Naive B cell (primary cell): ENCODE data around the gene MOGAT2. TPM values are rescaled to one million over a fixed set of nuclear protein-coding genes. Genes with fewer than 3 reads are reported as not detected.
A peak's percentile ranks its signal among the peaks of the same experiment; 100 is the strongest.
"Not testable (repeated sequence)": the region's sequence is repeated elsewhere in the genome, so short reads cannot be mapped to it uniquely, and the experiment has no call there.

Experiments used
- ATAC-seq, 2 donors: fragments of 150-1000 bp; cut with Tn5 transposase; 2 replicates each; pipeline ENCODE4 v1.10.0; 2021; ENCODE audit warnings: low read depth in 2 of 2, mild to moderate bottlenecking in 2 of 2, moderate library complexity in 2 of 2
- DNase-seq: peaks from one replicate; pipeline ENCODE4 v3.0.0; 2022
- H3K27ac Mint-ChIP-seq, 6 donors: one replicate each; pipeline ENCODE4 v1.8.0; 2020 to 2022; ENCODE audit warnings: mild to moderate bottlenecking in 6 of 6, mixed read lengths in 6 of 6, moderate library complexity in 5 of 6, inconsistent platforms in 2 of 6
- H3K27me3 Mint-ChIP-seq, 3 donors: one replicate each; pipeline ENCODE4 v1.8.0; 2021 to 2022; ENCODE audit warnings: mixed read lengths in 3 of 3, mild to moderate bottlenecking in 1 of 3
- H3K36me3 Mint-ChIP-seq, 2 donors: one replicate each; pipeline ENCODE4 v1.8.0; 2020 to 2022; ENCODE audit warnings: mixed read lengths in 2 of 2, inconsistent platforms in 1 of 2, mild to moderate bottlenecking in 1 of 2
- H3K4me1 Mint-ChIP-seq, 3 donors: one replicate each; pipeline ENCODE4 v1.8.0; 2020 to 2022; ENCODE audit warnings: mixed read lengths in 3 of 3, inconsistent platforms in 1 of 3, mild to moderate bottlenecking in 1 of 3, moderate library complexity in 1 of 3
- H3K4me3 Mint-ChIP-seq, 8 donors: one replicate each; pipeline ENCODE4 v1.8.0; 2020 to 2022; ENCODE audit warnings: mild to moderate bottlenecking in 8 of 8, mixed read lengths in 8 of 8, moderate library complexity in 8 of 8, inconsistent platforms in 2 of 8
- H3K9me3 Mint-ChIP-seq, 7 donors: one replicate each; pipeline ENCODE4 v1.8.0; 2020 to 2022; ENCODE audit warnings: mixed read lengths in 7 of 7, mild to moderate bottlenecking in 5 of 7, inconsistent platforms in 2 of 7, moderate library complexity in 1 of 7
- polyA plus RNA-seq, 6 donors: library from polyadenylated mRNA; unstranded; fragments of 300-500 nt; fragmentation: Illumina TruSeq; gene quantifications; one replicate each; pipeline ENCODE4 v1.2.3, GENCODE V29; 2021; ENCODE audit warnings: low read depth in 6 of 6

The MOGAT2 gene
- polyA plus RNA-seq, 6 donors from 2014 or later: not detected

GRCh38 chr11:75725547-75726320 is 8.1 kb downstream of the MOGAT2 start:
- ATAC-seq (no peak), DNase-seq (no peak)
- no peaks in the 10 kb centered on the region for H3K36me3 Mint-ChIP-seq
- peaks cover 0 to 5% (median 0%) of the 10 kb centered on the region in 3 donors for H3K27me3 Mint-ChIP-seq
- no peaks in the 10 kb centered on the region for H3K4me1 Mint-ChIP-seq
- peak overlapping the region in 1 of 6 donors; percentile 37 for H3K27ac Mint-ChIP-seq
- peak overlapping the region in 2 of 8 donors; percentile 4 to 36 for H3K4me3 Mint-ChIP-seq
- H3K9me3 Mint-ChIP-seq: no peaks in the 10 kb centered on the region

- DNase-seq (no peak), ATAC-seq (no peak)
- Mint-ChIP-seq H3K4me3 (no peak overlapping the region), H3K9me3 (no peaks in the 10 kb centered on the region), H3K4me1 (peaks cover 0 to 4% (median 0%) of the 10 kb centered on the region in 3 donors), H3K36me3 (peaks cover 0 to 7% of the 10 kb centered on the region in 2 donors), H3K27me3 (peaks cover 10 to 22% (median 18%) of the 10 kb centered on the region in 3 donors), H3K27ac (no peak overlapping the region)
Observed at GRCh38 chr11:75728992-75729391, 11.4 kb downstream of the MOGAT2 start.

GRCh38 chr11:75731095-75731494 is 13.5 kb downstream of the MOGAT2 start:
- H3K36me3 Mint-ChIP-seq: peaks cover 0 to 7% of the 10 kb centered on the region in 2 donors
- no peak overlapping the region for H3K4me3 Mint-ChIP-seq
- no peak overlapping the region for H3K27ac Mint-ChIP-seq
- H3K4me1 Mint-ChIP-seq: peaks cover 0 to 4% (median 0%) of the 10 kb centered on the region in 3 donors
- no peak for DNase-seq
- H3K9me3 Mint-ChIP-seq: peaks cover 0 to 2% (median 0%) of the 10 kb centered on the region in 7 donors
- no peak for ATAC-seq
- peaks cover 11 to 32% (median 18%) of the 10 kb centered on the region in 3 donors for H3K27me3 Mint-ChIP-seq

GRCh38 chr11:75733071-75733430 is 15.4 kb downstream of the MOGAT2 start:
- Mint-ChIP-seq H3K27ac (peak overlapping the region in 1 of 6 donors; percentile 7), H3K9me3 (peaks cover 0 to 2% (median 0%) of the 10 kb centered on the region in 7 donors), H3K27me3 (peaks cover 11 to 37% (median 26%) of the 10 kb centered on the region in 3 donors), H3K36me3 (peaks cover 0 to 7% of the 10 kb centered on the region in 2 donors), H3K4me3 (no peak overlapping the region), H3K4me1 (peaks cover 0 to 4% (median 0%) of the 10 kb centered on the region in 3 donors)
- ATAC-seq (no peak), DNase-seq (no peak)

- Mint-ChIP-seq H3K4me3 (no peak overlapping the region), H3K36me3 (peaks cover 0 to 7% of the 10 kb centered on the region in 2 donors), H3K27me3 (peaks cover 11 to 37% (median 26%) of the 10 kb centered on the region in 3 donors), H3K4me1 (peaks cover 0 to 4% (median 0%) of the 10 kb centered on the region in 3 donors), H3K27ac (no peak overlapping the region), H3K9me3 (peaks cover 0 to 2% (median 0%) of the 10 kb centered on the region in 7 donors)
- ATAC-seq (no peak), DNase-seq (no peak)
Observed at GRCh38 chr11:75733431-75734107, 15.9 kb downstream of the MOGAT2 start.

- Mint-ChIP-seq H3K36me3 (peaks cover 0 to 7% of the 10 kb centered on the region in 2 donors), H3K27me3 (peaks cover 11 to 44% (median 26%) of the 10 kb centered on the region in 3 donors), H3K4me3 (no peak overlapping the region), H3K9me3 (peaks cover 0 to 2% (median 0%) of the 10 kb centered on the region in 7 donors), H3K4me1 (peaks cover 0 to 4% (median 0%) of the 10 kb centered on the region in 3 donors), H3K27ac (peak overlapping the region in 2 of 6 donors; percentile 16 to 34)
- DNase-seq (no peak), ATAC-seq (no peak)
Observed at GRCh38 chr11:75734491-75735180, 17.0 kb downstream of the MOGAT2 start.

- Mint-ChIP-seq H3K4me3 (no peak overlapping the region), H3K36me3 (peaks cover 0 to 7% of the 10 kb centered on the region in 2 donors), H3K27me3 (peaks cover 11 to 44% (median 26%) of the 10 kb centered on the region in 3 donors), H3K27ac (peak overlapping the region in 1 of 6 donors; percentile 16), H3K4me1 (peaks cover 0 to 4% (median 0%) of the 10 kb centered on the region in 3 donors), H3K9me3 (peaks cover 0 to 2% (median 0%) of the 10 kb centered on the region in 7 donors)
- ATAC-seq: no peak
- no peak for DNase-seq
Observed at GRCh38 chr11:75735181-75735845, 17.7 kb downstream of the MOGAT2 start.

- H3K4me1 Mint-ChIP-seq: peaks cover 0 to 4% (median 0%) of the 10 kb centered on the region in 3 donors
- DNase-seq (no peak), ATAC-seq (no peak)
- peaks cover 4 to 33% (median 17%) of the 10 kb centered on the region in 3 donors for H3K27me3 Mint-ChIP-seq
- peaks cover 0 to 2% (median 0%) of the 10 kb centered on the region in 7 donors for H3K9me3 Mint-ChIP-seq
- H3K4me3 Mint-ChIP-seq: no peak overlapping the region
- H3K27ac Mint-ChIP-seq: no peak overlapping the region
- peaks cover 0 to 7% of the 10 kb centered on the region in 2 donors for H3K36me3 Mint-ChIP-seq
Observed at GRCh38 chr11:75737314-75737713, 19.7 kb downstream of the MOGAT2 start.

GRCh38 chr11:75740681-75741080 is 23.0 kb downstream of the MOGAT2 start:
- Mint-ChIP-seq H3K36me3 (no peaks in the 10 kb centered on the region), H3K27ac (peak overlapping the region in 1 of 6 donors; percentile 44), H3K4me3 (no peak overlapping the region), H3K9me3 (no peaks in the 10 kb centered on the region), H3K4me1 (no peaks in the 10 kb centered on the region), H3K27me3 (peaks cover 22 to 37% (median 26%) of the 10 kb centered on the region in 3 donors)
- DNase-seq (no peak), ATAC-seq (no peak)

- H3K4me1 Mint-ChIP-seq, ATAC-seq, H3K9me3 Mint-ChIP-seq, DNase-seq, H3K36me3 Mint-ChIP-seq, H3K4me3 Mint-ChIP-seq, H3K27ac Mint-ChIP-seq: not testable (repeated sequence)
- peaks cover 28 to 50% (median 29%) of the 10 kb centered on the region in 3 donors for H3K27me3 Mint-ChIP-seq
Observed at GRCh38 chr11:75743159-75743558, 25.5 kb downstream of the MOGAT2 start.

- Mint-ChIP-seq H3K27me3 (peaks cover 28 to 50% (median 33%) of the 10 kb centered on the region in 3 donors), H3K4me3 (no peak overlapping the region), H3K9me3 (peaks cover 0 to 3% (median 0%) of the 10 kb centered on the region in 7 donors), H3K36me3 (no peaks in the 10 kb centered on the region), H3K27ac (no peak overlapping the region), H3K4me1 (no peaks in the 10 kb centered on the region)
- DNase-seq (no peak), ATAC-seq (no peak)
Observed at GRCh38 chr11:75743711-75744563, 26.3 kb downstream of the MOGAT2 start.

- Mint-ChIP-seq H3K4me3 (no peak overlapping the region), H3K36me3 (no peaks in the 10 kb centered on the region), H3K4me1 (no peaks in the 10 kb centered on the region), H3K27ac (no peak overlapping the region), H3K9me3 (peaks cover 0 to 3% (median 0%) of the 10 kb centered on the region in 7 donors), H3K27me3 (peaks cover 28 to 47% (median 33%) of the 10 kb centered on the region in 3 donors)
- DNase-seq: no peak
- no peak for ATAC-seq
Observed at GRCh38 chr11:75745807-75746206, 28.2 kb downstream of the MOGAT2 start.
